ENCODE results near the gene GPT2. TPM values are rescaled to one million over a fixed set of nuclear protein-coding genes. Genes with fewer than 3 reads are reported as not detected.

Gene GPT2
- total RNA-seq, 2 experiments from 2014 or later = 0.47 TPM; not detected in 1

DNA sequence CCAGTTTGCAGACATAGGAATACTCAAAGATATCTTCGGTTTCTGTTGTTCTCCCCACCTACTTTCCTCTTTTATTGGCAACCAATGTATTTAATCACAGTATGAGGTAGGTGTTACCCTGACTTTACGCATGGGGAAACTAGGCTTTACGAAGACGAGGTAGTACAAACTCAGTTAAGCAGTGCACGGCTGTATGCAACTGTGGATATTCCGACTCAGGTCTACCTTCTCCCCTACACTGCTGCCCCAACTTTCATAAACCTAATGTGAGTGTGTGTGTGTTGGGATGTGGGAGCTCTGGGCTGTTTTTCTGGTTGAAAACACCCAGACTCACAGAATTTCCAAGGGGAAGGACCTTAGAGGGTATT, 1.2 kb upstream of the GPT2 start:
- H3K27ac Mint-ChIP-seq = no peak overlapping the region
- Histone ChIP-seq H3K27me3 (ENCODE audit: control insufficient read depth in 1 of 2, insufficient read depth in 2 of 2, low read length in 2 of 2) (peaks cover 0 to 6% of the 10 kb centered on the region in 2 experiments), H3K4me3 (ENCODE audit: low read length) (no peak overlapping the region), H3K27ac (ENCODE audit: low read depth in 1 of 2, low read length in 2 of 2) (no peak overlapping the region), H3K9me3 (ENCODE audit: control insufficient read depth in 1 of 2, insufficient read depth in 1 of 2, low read length in 2 of 2) (no peaks in the 10 kb centered on the region), H3K36me3 (ENCODE audit: insufficient read depth, low read length) (no peaks in the 10 kb centered on the region), H3K4me1 (ENCODE audit: insufficient read depth, low read length) (peaks cover 12% of the 10 kb centered on the region)
- POLR2A ChIA-PET = interaction anchor here (1.0 kb wide), 1 partner anchor 53 kb away, joined by 3 read pairs; no protein-coding TSS in a partner anchor
- H3K4me3 Mint-ChIP-seq = peak overlapping the region; percentile 88
- CTCF ChIA-PET = interaction anchor here (1.6 kb wide), 1 partner anchor 209 kb away, joined by 4 read pairs; no protein-coding TSS in a partner anchor
- H3K27me3 Mint-ChIP-seq = peaks cover 13% of the 10 kb centered on the region
- no peaks in the 10 kb centered on the region for H3K9me3 Mint-ChIP-seq
- H3K36me3 Mint-ChIP-seq (ENCODE audit: low read depth) = no peaks in the 10 kb centered on the region
- peaks cover 17% of the 10 kb centered on the region for H3K4me1 Mint-ChIP-seq (ENCODE audit: low read depth)
- DNase-seq (no peak), ATAC-seq (ENCODE audit: poor library complexity) (no peak)
- intact Hi-C loops (cut with DNase I, micrococcal nuclease) = loop anchor here in 1 of 2 experiments (2.0 to 5.0 kb wide), 3 partner anchors 51 to 192 kb away; partner anchors contain the start of gene C16orf87
- TF ChIP-seq, protein P1, sequence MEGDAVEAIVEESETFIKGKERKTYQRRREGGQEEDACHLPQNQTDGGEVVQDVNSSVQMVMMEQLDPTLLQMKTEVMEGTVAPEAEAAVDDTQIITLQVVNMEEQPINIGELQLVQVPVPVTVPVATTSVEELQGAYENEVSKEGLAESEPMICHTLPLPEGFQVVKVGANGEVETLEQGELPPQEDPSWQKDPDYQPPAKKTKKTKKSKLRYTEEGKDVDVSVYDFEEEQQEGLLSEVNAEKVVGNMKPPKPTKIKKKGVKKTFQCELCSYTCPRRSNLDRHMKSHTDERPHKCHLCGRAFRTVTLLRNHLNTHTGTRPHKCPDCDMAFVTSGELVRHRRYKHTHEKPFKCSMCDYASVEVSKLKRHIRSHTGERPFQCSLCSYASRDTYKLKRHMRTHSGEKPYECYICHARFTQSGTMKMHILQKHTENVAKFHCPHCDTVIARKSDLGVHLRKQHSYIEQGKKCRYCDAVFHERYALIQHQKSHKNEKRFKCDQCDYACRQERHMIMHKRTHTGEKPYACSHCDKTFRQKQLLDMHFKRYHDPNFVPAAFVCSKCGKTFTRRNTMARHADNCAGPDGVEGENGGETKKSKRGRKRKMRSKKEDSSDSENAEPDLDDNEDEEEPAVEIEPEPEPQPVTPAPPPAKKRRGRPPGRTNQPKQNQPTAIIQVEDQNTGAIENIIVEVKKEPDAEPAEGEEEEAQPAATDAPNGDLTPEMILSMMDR (IDR thresholded peaks at IDR 0.05) = no peak

DNA sequence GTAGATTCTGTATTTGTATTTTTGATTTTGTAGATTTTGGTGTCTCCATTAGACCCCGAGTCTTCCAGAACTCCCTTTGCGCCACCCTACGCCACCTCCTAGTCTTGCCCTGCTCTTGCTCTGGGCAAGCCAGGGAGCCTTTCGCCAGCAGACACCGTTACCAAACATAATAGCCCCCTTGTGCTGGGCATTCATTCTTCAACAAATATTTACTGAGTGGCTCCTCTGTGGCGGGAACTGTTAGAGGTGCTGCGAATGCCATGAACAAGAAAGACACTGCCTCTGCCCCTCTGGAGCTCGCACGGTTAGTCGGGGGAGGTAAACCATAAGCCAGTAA, 841 bp upstream of the GPT2 start:
- Mint-ChIP-seq H3K36me3 (ENCODE audit: low read depth) (no peaks in the 10 kb centered on the region), H3K4me1 (ENCODE audit: low read depth) (peaks cover 17% of the 10 kb centered on the region), H3K27ac (no peak overlapping the region), H3K9me3 (no peaks in the 10 kb centered on the region), H3K4me3 (peak overlapping the region; percentile 88), H3K27me3 (peaks cover 13% of the 10 kb centered on the region)
- intact Hi-C loops (cut with DNase I, micrococcal nuclease) = loop anchor here in 1 of 2 experiments (2.0 to 5.0 kb wide), 3 partner anchors 51 to 193 kb away; partner anchors contain the start of gene C16orf87
- no peaks in the 10 kb centered on the region for H3K36me3 ChIP-seq (ENCODE audit: insufficient read depth, low read length)
- ATAC-seq (ENCODE audit: poor library complexity) (no peak), DNase-seq (no peak)
- ChIA-PET CTCF (interaction anchor here (1.6 kb wide), 1 partner anchor 210 kb away, joined by 4 read pairs; no protein-coding TSS in a partner anchor), POLR2A (interaction anchor here (0.6 to 3.2 kb wide), 5 partner anchors 52 to 578 kb away, joined by 3 to 22 read pairs (median 3); partner anchors contain the start of genes C16orf87, DNAJA2, ITFG1 and PHKB)
- H3K27ac ChIP-seq (ENCODE audit: low read depth in 1 of 2, low read length in 2 of 2) = no peak overlapping the region
- H3K4me1 ChIP-seq (ENCODE audit: insufficient read depth, low read length) = peaks cover 12% of the 10 kb centered on the region
- peaks cover 0 to 6% of the 10 kb centered on the region in 2 experiments for H3K27me3 ChIP-seq (ENCODE audit: control insufficient read depth in 1 of 2, insufficient read depth in 2 of 2, low read length in 2 of 2)
- H3K9me3 ChIP-seq (ENCODE audit: control insufficient read depth in 1 of 2, insufficient read depth in 1 of 2, low read length in 2 of 2) = no peaks in the 10 kb centered on the region
- TF ChIP-seq, protein P1 (IDR thresholded peaks at IDR 0.05) = no peak
- H3K4me3 ChIP-seq (ENCODE audit: low read length) = peak overlapping the region; percentile 58

DNA sequence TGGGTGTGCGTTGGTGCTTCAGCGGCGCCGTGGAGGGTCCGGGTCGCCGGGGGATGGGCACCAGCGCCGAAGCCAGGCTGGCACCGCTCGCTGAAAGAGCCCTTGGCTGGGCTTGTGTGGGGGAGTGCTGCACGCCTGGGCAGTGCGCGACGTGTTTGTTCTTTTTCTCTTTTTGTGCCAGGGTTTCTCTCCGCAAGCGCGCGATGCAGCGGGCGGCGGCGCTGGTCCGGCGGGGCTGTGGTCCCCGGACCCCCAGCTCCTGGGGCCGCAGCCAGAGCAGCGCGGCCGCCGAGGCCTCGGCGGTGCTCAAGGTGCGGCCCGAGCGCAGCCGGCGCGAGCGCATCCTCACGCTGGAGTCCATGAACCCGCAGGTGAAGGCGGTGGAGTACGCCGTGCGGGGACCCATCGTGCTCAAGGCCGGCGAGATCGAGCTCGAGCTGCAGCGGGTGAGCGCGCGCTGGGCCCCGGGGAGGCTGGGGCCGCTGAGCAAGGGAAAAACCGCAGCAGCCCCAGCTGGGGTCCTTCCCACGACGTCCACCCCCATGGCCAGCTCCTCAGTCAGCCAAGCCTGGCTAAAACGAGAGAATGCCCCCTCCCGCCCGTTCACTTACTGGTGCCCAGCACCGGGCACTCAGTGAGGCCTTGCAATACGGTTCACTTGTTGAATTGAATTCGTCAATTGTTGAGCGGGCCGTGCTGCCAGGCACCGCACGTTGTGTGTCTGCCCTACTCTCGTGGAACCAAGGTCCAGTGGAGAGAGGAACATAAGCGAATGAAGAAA, 541 bp downstream of the GPT2 start:
- H3K9me3 Mint-ChIP-seq = no peaks in the 10 kb centered on the region
- Histone ChIP-seq H3K27ac (ENCODE audit: low read depth in 1 of 2, low read length in 2 of 2) (no peak overlapping the region), H3K4me3 (ENCODE audit: low read length) (peak overlapping the region; percentile 58), H3K9me3 (ENCODE audit: control insufficient read depth in 1 of 2, insufficient read depth in 1 of 2, low read length in 2 of 2) (no peaks in the 10 kb centered on the region), H3K27me3 (ENCODE audit: control insufficient read depth in 1 of 2, insufficient read depth in 2 of 2, low read length in 2 of 2) (peaks cover 0 to 6% of the 10 kb centered on the region in 2 experiments), H3K4me1 (ENCODE audit: insufficient read depth, low read length) (peaks cover 12% of the 10 kb centered on the region), H3K36me3 (ENCODE audit: insufficient read depth, low read length) (no peaks in the 10 kb centered on the region)
- ChIA-PET CTCF (no interaction called here), POLR2A (interaction anchor here (0.6 to 3.2 kb wide), 3 partner anchors 8 to 192 kb away, joined by 3 to 22 read pairs (median 3); partner anchors contain the start of gene DNAJA2)
- TF ChIP-seq, protein P1 (IDR thresholded peaks at IDR 0.05) = no peak
- H3K36me3 Mint-ChIP-seq (ENCODE audit: low read depth) = no peaks in the 10 kb centered on the region
- DNase-seq (peak in 5 of 14 experiments; percentile 3 to 46 (median 22)), ATAC-seq (ENCODE audit: poor library complexity) (no peak)
- H3K27me3 Mint-ChIP-seq = peaks cover 13% of the 10 kb centered on the region
- H3K4me1 Mint-ChIP-seq (ENCODE audit: low read depth) = peaks cover 17% of the 10 kb centered on the region
- intact Hi-C loops (cut with DNase I, micrococcal nuclease) = loop anchor here in 1 of 2 experiments (5.0 kb wide), 2 partner anchors 52 to 92 kb away; partner anchors contain the start of gene C16orf87
- H3K27ac Mint-ChIP-seq = no peak overlapping the region
- H3K4me3 Mint-ChIP-seq = peak overlapping the region; percentile 88
